Hematopoietic multipotent progenitor cell treated with erythropoietin and hydrocortisone succinate and interleukin-3 and kit ligand, for 6 days (in vitro differentiated cells): ENCODE measurements around the gene LITAFD.
"Not testable (repeated sequence)": the region's sequence is repeated elsewhere in the genome, so short reads cannot be mapped to it uniquely, and the experiment has no call there.

ENCODE experiments used
- DNase-seq: peaks from one replicate; pipeline ENCODE4 v3.0.0-alpha.2; 2015

LITAFD gene

GRCh38 chr16:8858994-8859912, 22.9 kb upstream of the LITAFD start:
- DNase-seq = no peak

- no peak for DNase-seq
These were observed 22.0 kb upstream of the LITAFD start for GRCh38 chr16:8859913-8860881.

GRCh38 chr16:8861563-8862308, 20.4 kb upstream of the LITAFD start:
- DNase-seq = no peak

GRCh38 chr16:8862309-8863130, 19.6 kb upstream of the LITAFD start:
- DNase-seq = no peak

GRCh38 chr16:8863594-8864424, 18.3 kb upstream of the LITAFD start:
- DNase-seq = peak; percentile 56

GRCh38 chr16:8864480-8865110, 17.6 kb upstream of the LITAFD start:
- DNase-seq = no peak

- DNase-seq = no peak
These were observed 16.8 kb upstream of the LITAFD start for GRCh38 chr16:8865145-8865882.

- DNase-seq = no peak
These were observed 15.8 kb upstream of the LITAFD start for GRCh38 chr16:8866118-8866883.

GRCh38 chr16:8866884-8867215, 15.3 kb upstream of the LITAFD start:
- DNase-seq = no peak

- DNase-seq = peak; percentile 62
These were observed 14.8 kb upstream of the LITAFD start for GRCh38 chr16:8867216-8867931.

GRCh38 chr16:8867932-8868415, 14.2 kb upstream of the LITAFD start:
- DNase-seq = no peak

- DNase-seq = peak; percentile 95
These were observed 13.5 kb upstream of the LITAFD start, which contains the start of gene CARHSP1 for GRCh38 chr16:8868416-8869211. Gene CARHSP1, minus strand, starts transcription at chr16:8869006. Its CDS starts 9,678 bp downstream, at chr16:8859328.

- DNase-seq = peak; percentile 55
These were observed 12.8 kb upstream of the LITAFD start for GRCh38 chr16:8869212-8869987.

- DNase-seq = not testable (repeated sequence)
These were observed 12.2 kb upstream of the LITAFD start for GRCh38 chr16:8869988-8870241.

GRCh38 chr16:8872071-8872470, 10.1 kb upstream of the LITAFD start:
- DNase-seq = no peak
